Measurements from ENCODE around the gene CHMP3. TPM values are rescaled to one million over a fixed set of nuclear protein-coding genes. Genes with fewer than 3 reads are reported as not detected.
"Not testable (repeated sequence)": the region's sequence is repeated elsewhere in the genome, so short reads cannot be mapped to it uniquely, and the experiment has no call there.

Gene CHMP3
- 100 to 1,000 TPM; 125 to 150 (median 147) TPM for polyA plus RNA-seq (ENCODE audit: insufficient read length in 4 of 4)

DNA sequence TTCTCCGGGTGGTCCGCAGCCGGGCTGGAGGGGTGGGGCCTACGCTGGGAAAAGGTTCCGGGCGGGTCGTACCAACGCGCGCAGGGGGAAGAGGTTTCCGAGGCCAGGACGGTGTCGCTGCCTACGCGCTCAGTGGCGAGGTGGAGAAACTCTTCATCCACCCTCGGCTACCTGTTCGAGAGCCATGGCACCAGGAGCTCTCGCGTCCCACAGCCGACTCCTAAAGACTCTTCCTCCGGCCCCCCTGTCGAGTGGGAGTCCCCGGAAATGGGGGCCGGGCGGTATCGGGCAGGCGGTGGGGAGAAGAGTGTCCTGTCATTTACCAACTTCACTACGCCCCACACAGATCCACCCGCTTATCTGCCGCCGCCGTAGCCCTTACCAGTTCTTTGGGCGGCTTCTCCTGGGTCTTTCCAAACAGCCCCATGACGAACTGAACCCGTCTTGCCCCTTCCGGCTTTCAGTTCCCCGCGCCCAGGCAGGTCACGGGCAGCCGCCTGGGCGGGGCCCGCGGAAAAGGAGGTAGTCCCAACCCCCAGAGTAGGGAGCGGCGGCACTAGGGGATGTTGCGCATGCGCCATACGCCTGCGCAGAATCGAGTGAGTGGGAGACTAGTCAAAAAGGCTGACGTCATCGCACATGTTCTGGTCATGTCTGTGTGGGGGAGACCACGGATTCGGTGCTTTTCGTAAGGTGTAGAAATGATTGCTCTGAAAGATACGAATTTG, at the start of gene CHMP3:
Gene CHMP3, minus strand, starts transcription at position 522 of the 728 bp plus-strand sequence. Its CDS starts 95 bp downstream, at position 427.
- peak; percentile 94 to 98 (median 97) for DNase-seq (ENCODE audit: low read depth in 4 of 4, low spot score in 3 of 4)

DNA sequence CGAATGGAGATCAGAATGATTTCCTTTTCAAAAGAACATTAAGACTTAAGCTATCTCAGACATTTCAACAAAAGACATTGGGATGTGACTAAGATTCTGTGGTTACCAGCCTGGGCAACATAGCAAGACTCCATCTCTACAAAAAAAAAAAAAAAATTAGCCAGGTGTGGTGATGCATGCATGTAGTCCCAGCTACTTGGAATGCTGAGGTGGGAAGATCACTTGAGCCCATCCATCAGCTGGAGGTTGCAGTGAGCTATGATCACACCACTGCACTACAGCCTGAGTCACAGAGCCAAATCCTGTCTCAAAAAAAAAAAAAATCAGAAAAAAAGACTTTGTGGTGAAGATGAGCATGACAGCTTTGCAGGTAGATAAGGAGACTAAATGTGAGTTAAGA, 47.6 kb upstream of the CHMP3 start:
- no peak for DNase-seq (ENCODE audit: low read depth in 4 of 4, low spot score in 3 of 4)

DNA sequence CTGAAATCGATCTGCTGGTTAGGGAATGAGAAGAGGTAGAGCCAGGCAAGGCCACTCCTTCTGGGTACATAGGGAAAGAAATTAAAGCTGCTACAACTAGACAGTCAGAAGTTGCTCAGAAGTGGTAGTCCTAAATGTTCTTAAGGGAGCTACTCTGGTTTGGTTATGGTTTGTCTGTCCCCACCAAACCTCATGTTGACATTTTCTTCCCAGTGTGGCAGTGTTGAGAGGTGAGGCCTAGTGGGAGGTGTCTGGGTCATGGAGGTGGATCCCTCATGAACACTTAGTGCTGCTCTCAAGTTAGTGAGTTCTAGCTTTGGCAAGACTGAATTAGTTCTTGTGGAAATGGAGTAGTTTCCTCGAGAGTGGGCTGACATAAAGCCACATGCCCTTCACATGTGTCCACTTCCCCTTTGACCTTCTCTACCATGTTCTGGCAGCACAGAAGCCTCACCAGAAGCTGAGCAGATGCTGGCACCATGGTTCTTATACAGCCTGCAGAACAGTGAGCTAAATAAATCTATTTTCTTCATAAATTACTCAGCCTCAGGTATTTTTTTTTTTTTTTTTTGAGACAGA, 45.7 kb upstream of the CHMP3 start:
- no peak for DNase-seq (ENCODE audit: low read depth in 4 of 4, low spot score in 3 of 4)

DNA sequence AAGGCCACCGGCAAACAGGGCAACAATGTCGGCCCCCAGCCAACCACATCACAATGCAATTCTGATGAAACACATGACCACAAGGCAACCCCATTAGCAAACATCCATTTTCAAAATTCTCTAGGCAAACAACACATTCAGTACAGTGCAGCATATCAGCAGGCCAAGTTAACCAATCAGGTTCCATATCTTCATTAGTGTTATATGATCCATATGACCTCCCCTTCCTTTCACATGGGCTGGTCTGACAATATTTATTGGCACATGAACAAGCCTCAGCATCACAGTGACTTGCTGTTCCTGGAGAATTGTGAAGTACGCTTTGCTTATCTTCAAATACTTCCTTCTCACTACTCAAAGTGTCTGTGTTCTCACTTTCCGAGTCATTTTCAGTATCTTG, 40.7 kb upstream of the CHMP3 start:
- DNase-seq (ENCODE audit: low read depth in 4 of 4, low spot score in 3 of 4), result no peak

DNA sequence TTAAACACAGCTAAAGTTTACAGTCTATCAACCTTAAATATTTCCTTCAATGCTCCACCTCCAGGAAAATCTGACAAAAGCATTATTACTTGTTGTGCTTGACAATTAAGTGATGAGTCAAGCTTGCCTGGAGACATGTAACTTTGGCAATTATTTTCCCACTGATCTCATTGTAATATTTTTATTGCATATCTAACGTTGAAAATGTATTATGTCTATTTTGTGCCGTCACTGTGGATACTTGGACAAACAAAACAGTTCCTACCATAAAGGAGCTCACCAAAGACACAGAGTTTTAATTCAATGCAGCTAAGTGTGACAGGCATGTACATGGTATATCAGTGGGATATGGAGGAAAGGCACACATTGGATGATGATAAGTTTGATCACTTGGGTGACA, 35.7 kb upstream of the CHMP3 start:
- no peak for DNase-seq (ENCODE audit: low read depth in 4 of 4, low spot score in 3 of 4)

DNA sequence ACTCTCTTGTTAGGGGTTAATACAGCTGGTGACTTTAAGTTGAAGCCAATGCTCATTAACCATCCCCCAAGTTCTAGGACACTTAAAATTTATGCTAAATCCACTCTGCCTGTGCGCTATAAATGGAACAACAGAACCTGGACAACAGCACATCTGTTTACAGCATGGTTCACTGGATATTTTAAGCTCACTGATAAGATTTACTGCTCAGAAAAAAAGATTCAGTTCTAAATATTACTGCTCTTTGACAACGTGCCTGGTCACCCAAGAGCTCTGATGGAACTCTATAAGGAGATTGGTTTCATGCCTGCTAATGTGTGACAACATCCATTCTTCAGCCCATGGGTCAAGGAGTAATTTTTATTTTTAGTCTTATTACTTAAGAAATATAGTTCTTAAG, 32.9 kb upstream of the CHMP3 start:
- DNase-seq (ENCODE audit: low read depth in 4 of 4, low spot score in 3 of 4), result no peak

DNA sequence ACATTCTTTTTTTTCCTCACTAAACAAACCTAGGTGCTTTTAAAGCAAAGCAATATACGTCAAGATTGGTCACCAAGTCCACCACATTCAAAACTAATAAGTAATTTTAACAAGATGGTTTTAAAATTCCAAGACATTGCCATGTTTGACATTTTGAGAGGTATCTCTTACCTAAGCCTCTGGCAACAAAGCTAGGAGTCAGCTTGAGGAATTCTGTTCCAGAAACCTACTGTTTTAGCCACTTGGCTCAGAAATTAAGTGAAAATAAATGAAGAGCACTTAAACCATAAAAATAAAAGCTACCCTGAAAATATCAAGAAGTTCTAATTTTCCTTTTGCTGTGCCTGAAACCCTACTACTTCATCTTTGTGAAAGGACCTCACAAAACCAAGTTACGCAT, 30.0 kb upstream of the CHMP3 start:
- DNase-seq (ENCODE audit: low read depth in 4 of 4, low spot score in 3 of 4), result no peak

DNA sequence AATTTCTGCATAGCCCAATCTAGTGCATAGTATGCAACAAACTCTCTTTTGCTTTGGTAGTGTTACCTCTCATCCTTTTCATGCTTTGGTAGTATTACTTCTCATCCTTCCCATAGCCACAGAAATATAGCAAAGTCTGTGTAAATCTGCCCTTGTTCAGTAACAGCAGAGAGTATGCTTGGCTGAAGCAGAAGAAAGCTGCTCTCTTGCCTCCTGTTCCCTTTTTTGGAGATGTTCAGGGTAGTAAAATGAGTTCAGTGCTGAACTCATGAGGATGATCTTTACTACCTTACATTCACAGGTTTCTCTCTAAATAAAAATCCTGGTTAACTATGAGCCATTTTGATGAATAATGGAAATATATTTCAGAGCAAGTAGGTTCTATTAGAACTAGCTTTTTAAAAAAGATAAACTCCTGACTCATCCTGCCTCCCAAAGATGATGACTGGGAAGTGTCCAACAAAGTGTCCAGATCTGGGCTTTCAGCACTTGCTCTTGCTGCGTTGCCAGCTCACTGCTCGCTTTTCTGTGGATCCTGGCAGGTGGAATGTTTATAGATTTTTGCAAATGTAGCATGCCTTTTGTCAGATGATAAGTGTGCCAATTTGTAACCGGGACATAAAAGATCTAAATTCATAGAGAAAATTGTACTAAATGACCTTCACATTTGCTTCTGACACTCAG, 29.4 kb upstream of the CHMP3 start:
- no peak for DNase-seq (ENCODE audit: low read depth in 4 of 4, low spot score in 3 of 4)

DNA sequence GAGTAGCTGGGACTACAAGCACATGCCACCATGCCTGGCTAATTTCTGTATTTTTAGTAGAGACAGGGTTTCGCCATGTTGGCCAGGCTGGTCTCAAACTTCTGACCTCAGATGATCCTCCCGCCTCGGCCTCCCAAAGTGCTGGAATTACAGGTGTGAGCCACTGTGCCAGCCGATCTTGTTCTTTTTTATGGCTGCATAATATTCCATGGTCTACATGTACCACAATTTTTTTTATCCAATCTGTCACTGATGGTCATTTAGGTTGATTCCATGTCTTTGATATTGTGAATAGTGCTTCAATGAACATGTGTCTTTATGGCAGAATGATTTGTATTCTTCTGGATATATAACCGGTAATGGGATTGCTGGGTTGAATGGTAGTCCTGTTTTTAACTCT, 26.5 kb upstream of the CHMP3 start:
- DNase-seq (ENCODE audit: low read depth in 4 of 4, low spot score in 3 of 4), result not testable (repeated sequence)

DNA sequence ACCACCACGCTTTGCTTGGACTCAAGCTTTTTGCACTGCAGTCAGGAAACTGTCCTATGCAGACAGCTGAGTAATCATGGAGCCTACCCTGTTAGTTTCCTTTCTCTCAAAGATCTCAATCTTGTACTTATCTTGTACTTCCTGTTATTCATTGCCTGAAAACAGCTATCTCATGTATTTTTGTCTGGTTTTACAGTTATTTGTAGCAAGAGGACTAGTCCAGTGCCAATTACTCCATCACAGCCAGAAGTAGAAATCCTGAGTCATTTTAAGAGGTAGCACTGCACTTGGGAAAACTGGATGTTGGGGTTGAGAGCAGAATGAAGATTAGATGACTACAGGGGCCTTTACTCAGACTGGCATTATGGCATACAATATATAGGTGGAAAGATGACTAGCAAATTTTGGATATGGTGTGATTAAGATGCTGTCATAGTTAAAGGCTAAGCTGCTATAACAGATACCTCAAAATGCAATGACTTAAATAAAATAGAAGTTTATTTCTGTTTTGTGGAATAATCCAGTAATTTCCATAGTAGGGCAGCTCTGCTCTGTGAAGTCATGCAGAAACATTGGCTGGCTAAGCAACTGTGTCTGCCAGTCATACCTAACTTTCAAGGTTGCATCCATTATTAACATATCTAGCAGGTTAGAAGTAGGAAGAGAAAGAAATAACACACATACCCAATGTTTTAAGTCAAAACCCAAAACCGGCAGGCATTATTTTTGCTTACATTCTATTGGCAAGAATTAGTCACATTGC, 21.1 kb upstream of the CHMP3 start:
- DNase-seq (ENCODE audit: low read depth in 4 of 4, low spot score in 3 of 4), result no peak

DNA sequence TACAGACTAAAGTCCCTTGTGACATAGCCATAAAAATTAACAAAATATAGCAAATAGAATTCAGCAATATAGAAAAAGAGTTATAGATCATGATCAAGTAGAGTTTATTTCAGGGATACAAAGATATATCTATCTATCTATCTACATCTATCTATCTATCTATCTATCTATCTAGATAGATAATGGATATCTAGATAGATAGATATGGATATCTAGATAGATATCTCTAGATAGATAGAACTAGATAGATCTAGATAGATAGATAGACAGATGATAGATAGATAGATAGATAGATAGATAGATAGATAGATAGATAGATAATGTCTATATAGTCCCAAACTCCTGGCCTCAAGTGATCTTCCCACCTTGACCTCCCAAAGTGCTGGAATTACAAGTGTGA, 17.3 kb upstream of the CHMP3 start:
- DNase-seq (ENCODE audit: low read depth in 4 of 4, low spot score in 3 of 4), result no peak

DNA sequence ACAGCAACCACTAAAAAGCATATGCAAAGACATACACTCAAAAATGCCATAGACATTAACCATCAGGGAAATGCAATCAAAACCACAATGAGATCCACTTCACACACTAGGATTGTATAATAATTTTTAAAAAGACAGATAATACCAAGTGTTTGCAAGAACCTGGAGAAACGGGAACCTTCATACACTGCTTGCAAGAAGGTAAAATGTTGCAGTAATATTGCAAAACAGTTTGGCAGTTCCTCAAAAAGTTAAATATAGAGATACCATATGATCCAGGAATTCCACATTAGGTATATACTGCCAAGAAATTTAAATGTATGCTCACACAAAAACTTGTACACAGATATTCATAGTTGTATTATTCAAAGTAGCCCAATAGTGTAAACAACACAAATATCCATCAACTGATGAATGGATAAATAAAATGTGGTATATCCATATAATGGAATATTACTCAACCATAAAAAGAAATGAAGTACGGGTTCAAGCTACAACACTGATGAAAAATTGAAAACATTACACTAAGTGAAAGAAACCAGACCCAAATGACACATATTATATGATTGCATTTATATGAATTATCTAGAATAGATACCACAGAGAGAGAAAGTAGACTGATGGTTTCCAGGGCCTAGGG, 14.7 kb upstream of the CHMP3 start:
- DNase-seq (ENCODE audit: low read depth in 4 of 4, low spot score in 3 of 4), result no peak

DNA sequence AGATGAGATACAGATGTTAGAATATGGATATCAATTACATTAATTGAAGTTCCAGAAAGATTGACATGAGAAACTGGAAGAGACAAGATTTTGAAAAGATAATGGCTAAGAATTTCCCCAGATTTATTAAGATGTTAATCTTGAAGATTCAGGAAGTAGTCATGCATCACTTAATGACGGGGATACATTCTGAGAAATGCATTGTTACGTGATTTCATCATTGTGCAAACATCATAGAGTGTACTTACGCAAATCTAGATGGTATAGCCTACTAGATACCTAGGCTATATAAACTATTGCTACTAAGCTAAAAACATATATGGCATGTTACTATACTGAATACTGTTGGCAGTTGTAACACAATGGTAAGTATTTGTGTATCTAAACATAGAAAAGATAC, 6.8 kb upstream of the CHMP3 start:
- no peak for DNase-seq (ENCODE audit: low read depth in 4 of 4, low spot score in 3 of 4)

DNA sequence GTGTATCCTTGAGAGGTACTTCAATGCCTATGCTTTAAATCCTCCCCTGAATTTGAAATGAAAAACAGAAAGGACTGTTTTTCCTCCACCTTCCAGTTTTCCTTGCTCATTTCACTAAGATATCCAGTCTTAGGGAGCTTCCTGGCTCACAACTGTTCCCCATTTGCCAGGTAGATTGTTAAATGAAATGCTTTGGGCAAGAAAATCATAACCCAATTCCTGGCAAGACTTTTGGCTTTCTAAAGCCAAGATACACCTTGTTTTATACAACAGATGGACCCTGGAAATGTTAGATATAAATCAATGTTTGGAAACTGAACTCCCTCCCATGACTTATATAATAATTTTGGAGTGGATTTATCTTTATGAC, 3.6 kb upstream of the CHMP3 start:
- no peak for DNase-seq (ENCODE audit: low read depth in 4 of 4, low spot score in 3 of 4)

DNA sequence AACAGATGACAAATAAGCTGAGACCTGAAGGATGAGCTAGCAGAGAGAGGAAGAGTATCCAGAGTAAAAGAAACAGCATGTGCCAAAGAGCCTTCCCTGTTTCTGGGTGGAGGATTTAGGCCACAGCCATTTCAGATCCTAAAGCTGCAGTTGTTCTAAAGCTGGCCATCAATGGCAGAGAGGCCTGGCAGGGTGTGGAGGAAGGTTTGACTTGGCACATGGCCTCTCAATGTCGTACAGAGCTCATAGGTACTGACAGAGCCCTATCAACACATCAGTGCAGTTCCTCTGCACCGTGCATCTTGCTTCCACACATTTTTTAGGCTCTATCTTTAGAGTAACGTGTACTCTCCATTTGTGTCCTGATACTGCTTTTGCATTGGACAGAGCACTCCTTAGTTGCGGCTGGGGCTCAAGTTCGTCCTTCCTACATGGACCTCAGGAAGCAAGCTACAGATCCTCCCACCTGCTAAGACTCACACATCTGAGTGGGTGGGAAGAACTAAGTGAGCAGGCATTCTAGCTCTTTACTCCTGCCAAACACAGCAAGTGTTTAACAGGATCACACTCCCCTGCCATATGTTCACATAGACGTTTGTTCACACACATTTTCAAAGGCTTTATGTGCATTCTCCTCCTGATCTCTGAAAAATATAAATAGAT, 3.0 kb upstream of the CHMP3 start:
- no peak for DNase-seq (ENCODE audit: low read depth in 4 of 4, low spot score in 3 of 4)

DNA sequence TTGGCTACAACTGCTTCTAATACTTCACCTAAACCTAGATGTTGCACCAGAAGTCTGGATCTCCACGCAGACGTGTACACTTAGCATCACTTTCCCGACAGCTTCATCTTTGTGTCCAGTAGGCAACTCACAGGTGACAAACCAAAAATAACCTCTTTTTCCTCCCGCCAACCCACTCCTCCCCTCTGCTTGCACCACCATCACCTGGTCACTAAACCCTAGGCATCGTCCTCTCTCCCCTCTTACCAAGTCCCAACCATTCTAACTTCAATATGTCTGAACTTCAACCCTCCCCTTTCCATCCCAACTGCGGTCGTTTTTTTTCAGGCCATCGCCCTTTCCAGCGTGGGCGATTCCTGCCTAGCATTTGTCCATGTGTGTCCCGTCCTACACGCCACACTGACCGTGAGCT, 413 bp upstream of the CHMP3 start:
- DNase-seq (ENCODE audit: low read depth in 4 of 4, low spot score in 3 of 4), result peak in 1 of 4 donors; percentile 3

DNA sequence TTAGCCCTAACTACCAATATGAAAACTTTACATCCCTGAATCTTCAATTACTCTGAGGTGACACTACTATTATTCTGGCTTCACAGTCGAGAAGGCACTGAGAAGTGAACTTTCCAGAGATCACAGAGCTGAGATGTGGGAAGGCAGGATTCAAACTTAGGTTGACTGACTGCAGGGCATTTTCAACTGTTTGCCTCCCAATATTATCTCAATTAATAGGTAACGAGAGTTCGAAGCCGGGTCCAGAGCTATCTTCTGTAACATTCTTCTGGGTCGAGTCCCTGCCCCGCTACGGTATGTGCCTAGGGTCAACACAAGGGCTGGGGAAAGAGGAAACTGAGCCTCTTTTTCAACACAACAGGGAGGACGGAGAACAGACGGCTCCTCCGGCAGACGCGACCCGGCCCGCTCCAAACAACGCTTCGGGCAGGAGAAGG, 740 bp downstream of the CHMP3 start:
- DNase-seq (ENCODE audit: low read depth in 4 of 4, low spot score in 3 of 4), result no peak

DNA sequence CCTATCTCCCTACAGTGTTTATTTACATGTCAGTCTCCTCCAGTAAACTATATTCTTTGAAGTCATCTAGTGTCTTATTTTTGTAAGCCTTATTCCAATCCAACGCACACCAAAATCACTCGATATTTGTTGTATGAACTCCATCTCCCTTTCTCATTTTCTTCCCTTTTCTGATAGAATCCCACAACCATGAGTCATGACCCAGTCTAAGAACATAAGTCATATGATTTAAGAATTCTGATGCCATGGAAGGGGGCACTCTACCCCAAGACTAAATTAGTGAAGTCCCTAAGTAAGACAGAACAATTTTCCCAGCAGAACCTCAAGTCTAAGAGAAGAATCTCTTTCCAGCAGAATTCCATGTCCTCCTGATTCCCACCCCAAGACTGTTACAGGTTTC, 5.4 kb downstream of the CHMP3 start:
- no peak for DNase-seq (ENCODE audit: low read depth in 4 of 4, low spot score in 3 of 4)

DNA sequence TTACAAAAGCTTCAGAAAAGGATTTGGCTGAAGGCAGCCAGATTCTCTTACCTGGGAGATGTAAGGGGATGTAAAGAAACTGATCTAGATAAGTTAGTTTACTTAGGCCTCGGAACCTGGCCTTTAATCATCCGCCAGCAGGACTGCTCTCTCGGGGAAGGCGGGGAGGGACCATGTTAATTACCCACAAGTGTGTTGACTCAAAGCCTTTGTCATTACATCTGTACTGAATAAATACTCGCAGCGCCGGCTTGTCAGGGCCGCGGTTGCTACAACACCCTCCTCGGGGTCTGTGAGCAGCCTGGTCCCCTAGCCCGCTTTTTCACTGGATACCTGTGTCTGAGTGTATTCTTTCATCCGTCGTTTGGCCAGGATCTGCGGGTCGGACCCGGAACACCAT, 6.7 kb downstream of the CHMP3 start:
- DNase-seq (ENCODE audit: low read depth in 4 of 4, low spot score in 3 of 4), result no peak

DNA sequence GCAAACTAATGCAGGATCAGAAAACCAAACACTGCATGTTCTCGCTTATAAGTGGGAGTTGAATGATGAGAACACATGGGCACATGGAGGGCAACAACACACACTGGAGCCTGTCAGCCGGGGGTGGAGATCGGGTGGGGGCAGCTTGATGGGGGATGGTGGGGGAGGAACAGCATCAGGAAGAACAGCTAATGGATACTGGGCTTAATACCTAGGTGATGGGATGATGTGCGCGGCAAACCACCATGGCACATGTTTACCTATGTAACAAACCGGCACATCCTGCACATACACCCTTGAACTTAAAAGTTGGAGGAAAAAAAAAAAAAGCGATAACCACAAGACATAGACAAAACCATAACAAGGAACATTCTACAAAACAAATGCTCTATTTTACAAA, 10.4 kb downstream of the CHMP3 start:
- no peak for DNase-seq (ENCODE audit: low read depth in 4 of 4, low spot score in 3 of 4)

Measured in right renal pelvis (tissue), 4 donors.